Mesothelial cell of epicardium (in vitro differentiated cells): ENCODE data around the gene GOLGA1. TPM values are rescaled to one million over a fixed set of nuclear protein-coding genes. Genes with fewer than 3 reads are reported as not detected.

Experiments used
- DNase-seq, 2 experiments: peaks; one replicate each; pipeline ENCODE4 v3.0.0; 2021; ENCODE audit warnings: low spot score in 2 of 2; ENCODE audit not compliant: unreplicated experiment in 2 of 2
- H3K27ac Mint-ChIP-seq: 2 replicates; pipeline ENCODE4 v1.8.0; 2021; ENCODE audit warnings: mixed read lengths
- H3K27me3 Mint-ChIP-seq: 2 replicates; pipeline ENCODE4 v1.8.0; 2021; ENCODE audit warnings: low read depth, mixed read lengths
- H3K36me3 Mint-ChIP-seq: 2 replicates; pipeline ENCODE4 v1.8.0; 2021; ENCODE audit warnings: mixed read lengths
- H3K4me1 Mint-ChIP-seq: 2 replicates; pipeline ENCODE4 v1.8.0; 2021; ENCODE audit warnings: mixed read lengths
- H3K4me3 Mint-ChIP-seq: 2 replicates; pipeline ENCODE4 v1.8.0; 2021; ENCODE audit warnings: mild to moderate bottlenecking, moderate library complexity, mixed read lengths
- H3K9me3 Mint-ChIP-seq: 2 replicates; pipeline ENCODE4 v1.8.0; 2021; ENCODE audit warnings: mixed read lengths
- CTCF ChIP-seq: fragments of 200-600 bp; sonication (generic); IDR thresholded peaks from one replicate; pipeline ENCODE4 v1.5.0; 2021; ENCODE audit warnings: antibody characterized with exemption; ENCODE audit not compliant: unreplicated experiment
- total RNA-seq: library from RNA; stranded (reverse); gene quantifications from 3 replicates; pipeline ENCODE4 v1.2.1, GENCODE V29; 2021

Gene GOLGA1
- total RNA-seq, 1 donor from 2014 or later: 23.6 TPM

DNA sequence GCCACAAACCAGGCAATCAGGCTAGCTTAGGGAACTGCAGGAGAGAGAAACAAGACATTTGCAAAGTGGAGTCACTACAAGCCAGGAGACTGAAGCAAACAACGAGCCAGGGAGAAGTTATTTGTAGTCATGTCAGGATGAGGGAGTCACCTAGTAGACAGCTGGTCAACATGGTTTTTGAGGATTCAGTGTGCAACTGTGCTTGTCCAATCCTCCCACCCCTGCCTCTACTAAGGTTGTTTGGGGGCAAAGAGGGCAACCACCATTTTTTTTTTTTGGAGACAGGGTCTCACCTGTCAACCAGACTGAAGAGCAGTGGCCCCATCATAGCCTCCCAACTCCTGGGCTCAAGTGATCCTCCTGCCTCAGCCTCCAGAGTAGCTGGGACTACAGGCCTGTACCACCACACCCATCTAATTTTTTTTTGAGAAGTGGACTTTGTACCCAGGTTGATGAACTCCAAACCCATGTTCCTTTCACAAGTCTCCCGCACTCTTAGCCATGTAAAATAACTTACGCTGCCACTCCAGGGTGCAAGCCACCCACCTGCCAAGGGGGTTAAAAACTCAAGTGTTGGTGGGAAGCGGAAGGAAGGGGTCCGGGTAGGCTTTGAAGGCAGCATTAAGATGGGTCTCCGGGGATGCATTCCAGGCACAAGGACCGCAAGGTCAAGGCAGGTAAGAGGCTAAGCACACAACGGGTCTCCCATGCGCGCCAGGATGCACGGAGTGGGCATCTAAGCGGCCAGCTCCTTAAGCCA lies 80.1 kb downstream of the GOLGA1 start:
- H3K4me1 Mint-ChIP-seq: peaks cover 27% of the 10 kb centered on the region
- no peaks in the 10 kb centered on the region for H3K9me3 Mint-ChIP-seq
- TF ChIP-seq CTCF: peak; percentile 1
- peak overlapping the region; percentile 94 for H3K4me3 Mint-ChIP-seq
- H3K27ac Mint-ChIP-seq: peak overlapping the region; percentile 99
- peaks cover 6% of the 10 kb centered on the region for H3K36me3 Mint-ChIP-seq
- H3K27me3 Mint-ChIP-seq: no peaks in the 10 kb centered on the region
- no peak for DNase-seq

- Mint-ChIP-seq H3K27ac (peak overlapping the region; percentile 87), H3K27me3 (no peaks in the 10 kb centered on the region), H3K4me3 (peak overlapping the region; percentile 94), H3K9me3 (no peaks in the 10 kb centered on the region), H3K36me3 (peaks cover 6% of the 10 kb centered on the region), H3K4me1 (peaks cover 27% of the 10 kb centered on the region)
- DNase-seq: no peak
- no peak for TF ChIP-seq CTCF
Observed at GRCh38 chr9:124859803-124860581, 80.9 kb downstream of the GOLGA1 start.

DNA sequence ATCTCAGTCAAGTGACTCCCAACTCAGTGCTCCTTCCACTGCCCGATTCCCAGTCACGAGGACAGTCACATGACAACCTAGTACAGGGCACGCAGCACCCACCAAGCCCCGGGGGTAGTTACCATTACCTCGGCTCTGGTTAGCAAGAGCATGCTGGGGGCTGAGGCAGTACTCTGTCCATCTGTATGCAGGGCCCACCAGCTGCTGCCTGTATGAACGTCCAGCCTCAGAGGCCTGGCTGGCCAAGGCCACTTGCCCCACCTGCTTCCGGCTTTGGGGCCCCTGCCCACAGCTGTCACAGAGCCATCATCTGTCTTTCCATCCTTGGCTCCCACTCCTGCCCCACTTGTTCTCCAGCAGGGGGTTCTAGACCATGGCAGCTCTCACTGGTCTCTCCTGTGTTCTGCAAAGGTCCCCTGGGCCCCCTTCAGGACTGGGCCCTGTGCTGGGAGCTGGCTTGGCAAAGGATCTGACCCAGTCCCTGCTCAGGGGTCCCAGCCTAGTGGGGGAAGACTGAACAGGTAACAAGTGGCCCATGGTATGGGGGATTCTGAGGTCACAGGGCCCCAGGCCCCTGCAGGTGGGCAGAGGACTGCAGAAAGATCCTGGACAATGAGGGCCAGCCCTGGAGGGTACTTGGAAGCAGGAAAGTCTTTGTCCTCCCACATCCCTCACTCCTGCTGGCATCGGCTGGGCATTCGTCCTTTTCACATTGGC lies 82.4 kb downstream of the GOLGA1 start:
- DNase-seq: no peak
- Mint-ChIP-seq H3K4me3 (no peak overlapping the region), H3K27ac (no peak overlapping the region), H3K9me3 (no peaks in the 10 kb centered on the region), H3K36me3 (peaks cover 6% of the 10 kb centered on the region), H3K4me1 (peaks cover 25% of the 10 kb centered on the region), H3K27me3 (no peaks in the 10 kb centered on the region)
- no peak for TF ChIP-seq CTCF

DNA sequence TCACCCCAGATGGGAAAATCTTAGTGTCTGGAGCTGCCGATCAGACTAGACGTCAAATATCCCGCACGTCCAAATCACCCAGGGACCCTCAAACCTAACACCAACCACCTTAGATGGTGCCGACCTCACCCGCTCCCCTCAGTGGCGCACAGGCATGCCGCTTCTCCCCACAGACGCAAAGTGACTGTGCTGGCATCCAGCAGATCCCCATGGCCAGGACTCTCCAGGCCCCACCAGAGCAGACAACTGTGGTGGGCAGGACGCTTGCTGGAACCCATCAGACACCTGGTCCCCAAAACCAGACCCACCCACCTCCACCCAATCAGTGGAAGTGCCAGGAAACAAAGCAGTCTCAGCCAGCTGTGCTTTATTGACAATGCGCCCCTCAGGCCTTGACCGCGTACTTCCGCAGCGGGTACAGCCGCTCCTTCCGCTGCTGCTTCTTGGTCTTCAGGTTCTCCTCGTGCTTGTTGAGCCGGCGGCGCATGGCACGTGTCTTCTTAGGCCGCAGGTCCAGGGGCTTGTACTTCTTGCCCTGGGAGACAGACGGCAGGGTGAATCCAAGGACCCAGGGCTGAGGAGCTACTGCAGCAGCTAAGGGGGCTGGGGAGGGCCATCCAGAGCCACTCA lies 83.2 kb downstream of the GOLGA1 start:
- no peak for DNase-seq
- H3K27ac Mint-ChIP-seq: no peak overlapping the region
- no peak for TF ChIP-seq CTCF
- H3K4me1 Mint-ChIP-seq: peaks cover 26% of the 10 kb centered on the region
- H3K27me3 Mint-ChIP-seq: no peaks in the 10 kb centered on the region
- no peaks in the 10 kb centered on the region for H3K9me3 Mint-ChIP-seq
- no peak overlapping the region for H3K4me3 Mint-ChIP-seq
- peaks cover 6% of the 10 kb centered on the region for H3K36me3 Mint-ChIP-seq

DNA sequence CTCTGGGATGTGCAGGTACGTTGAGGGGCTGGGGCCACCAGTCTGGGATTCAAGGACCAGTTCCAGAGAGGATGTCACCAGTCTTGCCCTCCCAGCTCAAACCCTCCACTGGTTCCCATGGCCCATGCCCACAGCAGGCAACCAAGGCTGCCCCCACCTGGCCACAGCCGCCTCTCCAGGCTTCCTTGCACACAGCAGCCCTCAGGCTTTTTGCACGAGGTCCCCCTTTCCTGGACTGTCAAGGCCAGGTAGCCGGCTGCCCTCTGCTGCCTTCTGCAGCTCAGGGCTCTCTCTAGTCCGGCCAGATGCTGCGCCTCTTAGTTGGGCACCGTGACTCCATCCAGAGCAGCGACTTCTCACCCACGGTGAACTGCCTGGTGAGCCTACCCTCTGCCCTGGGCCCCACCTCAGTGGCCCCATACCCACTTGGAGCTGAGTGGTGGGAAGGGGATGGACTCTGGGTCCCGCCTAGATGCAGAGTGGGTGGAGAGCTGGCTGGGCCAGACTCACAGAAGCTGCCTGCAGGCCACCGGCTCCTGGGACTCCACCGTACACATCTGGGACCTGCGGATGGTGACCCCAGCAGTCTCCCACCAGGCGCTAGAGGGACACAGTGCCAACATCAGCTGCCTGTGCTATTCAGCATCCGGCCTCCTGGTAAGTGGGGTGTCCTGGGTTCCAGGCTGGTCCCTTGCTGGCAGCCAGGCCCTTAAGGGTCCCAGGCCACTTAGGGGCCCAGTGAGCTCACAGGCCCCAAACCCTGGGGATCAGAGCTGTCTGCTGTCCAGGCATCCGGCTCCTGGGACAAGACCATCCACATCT lies 84.7 kb downstream of the GOLGA1 start:
- H3K4me3 Mint-ChIP-seq: no peak overlapping the region
- no peaks in the 10 kb centered on the region for H3K27me3 Mint-ChIP-seq
- no peaks in the 10 kb centered on the region for H3K9me3 Mint-ChIP-seq
- DNase-seq: no peak
- peaks cover 25% of the 10 kb centered on the region for H3K4me1 Mint-ChIP-seq
- TF ChIP-seq CTCF: no peak
- no peak overlapping the region for H3K27ac Mint-ChIP-seq
- H3K36me3 Mint-ChIP-seq: peaks cover 6% of the 10 kb centered on the region
